Kidney epithelial cell (primary cell): Measurements from ENCODE around the gene RNU6-9. TPM values are rescaled to one million over a fixed set of nuclear protein-coding genes. Genes with fewer than 3 reads are reported as not detected.

ENCODE experiments used
- DNase-seq: peaks from one replicate; pipeline ENCODE4 v3.0.0-alpha.2; 2010; ENCODE audit warnings: low read depth
- H3K27me3 ChIP-seq: 2 replicates; pipeline ENCODE4 v1.6.0; 2011; ENCODE audit warnings: low read length; ENCODE audit not compliant: control insufficient read depth, insufficient read depth
- H3K36me3 ChIP-seq: 2 replicates; pipeline ENCODE4 v1.5.1; 2011; ENCODE audit warnings: low read length; ENCODE audit not compliant: control insufficient read depth, insufficient read depth
- H3K4me3 ChIP-seq: 2 replicates; pipeline ENCODE4 v1.5.1; 2011; ENCODE audit warnings: low read depth, mild to moderate bottlenecking, control low read depth, low read length
- total RNA-seq: library from RNA; depleted of rRNA; stranded (reverse); fragments of >200 nt; gene quantifications from 2 replicates; pipeline ENCODE4 v1.2.3, GENCODE V29; 2015
- TF ChIP-seq, protein P1 (sequence below): IDR thresholded peaks from 2 replicates; pipeline ENCODE4 v1.5.1; 2011; ENCODE audit warnings: mild to moderate bottlenecking, moderate library complexity, low read length, control low read depth, inconsistent platforms; ENCODE audit not compliant: insufficient read depth, poor library complexity, severe bottlenecking

RNU6-9 gene
- total RNA-seq, 1 donor from 2014 or later, result not detected

DNA sequence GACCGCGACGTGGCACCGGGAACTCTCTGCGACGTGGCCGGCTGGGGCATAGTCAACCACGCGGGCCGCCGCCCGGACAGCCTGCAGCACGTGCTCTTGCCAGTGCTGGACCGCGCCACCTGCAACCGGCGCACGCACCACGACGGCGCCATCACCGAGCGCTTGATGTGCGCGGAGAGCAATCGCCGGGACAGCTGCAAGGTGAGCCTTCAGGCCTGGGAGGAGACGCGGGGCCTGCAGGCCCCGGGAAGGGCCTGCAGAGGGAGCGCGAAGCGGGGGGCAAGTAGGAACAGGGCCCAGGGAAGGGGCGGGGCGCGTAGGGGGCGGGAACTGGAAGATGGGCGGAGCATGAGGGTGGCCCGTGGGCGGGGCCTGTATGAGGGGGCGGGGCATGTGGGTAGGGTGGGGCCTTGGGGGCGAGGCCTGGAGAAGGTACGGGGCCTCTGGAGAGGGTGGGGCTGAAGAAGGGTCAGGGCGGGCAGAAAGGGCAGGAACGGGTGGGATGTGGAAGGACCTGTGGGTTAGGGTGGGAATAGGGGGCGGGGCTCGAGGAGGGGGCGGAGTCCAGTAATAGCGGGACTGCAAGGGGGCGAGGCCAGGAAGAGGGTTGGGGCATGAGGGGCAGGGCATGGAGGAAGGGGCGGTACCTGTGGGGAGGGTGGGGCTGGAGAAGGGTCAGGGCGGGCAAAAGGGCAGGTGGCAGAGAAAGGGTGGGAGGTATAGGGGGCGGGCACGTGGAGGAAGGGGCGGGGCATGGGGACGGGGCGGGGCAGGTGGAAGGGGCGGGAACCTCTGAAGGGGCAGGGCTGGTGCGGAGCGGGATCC is 31.3 kb upstream of the RNU6-9 start:
- DNase-seq, result no peak
- Histone ChIP-seq H3K4me3 (no peak overlapping the region), H3K27me3 (peaks cover 22% of the 10 kb centered on the region), H3K36me3 (no peaks in the 10 kb centered on the region)
- TF ChIP-seq, protein P1, sequence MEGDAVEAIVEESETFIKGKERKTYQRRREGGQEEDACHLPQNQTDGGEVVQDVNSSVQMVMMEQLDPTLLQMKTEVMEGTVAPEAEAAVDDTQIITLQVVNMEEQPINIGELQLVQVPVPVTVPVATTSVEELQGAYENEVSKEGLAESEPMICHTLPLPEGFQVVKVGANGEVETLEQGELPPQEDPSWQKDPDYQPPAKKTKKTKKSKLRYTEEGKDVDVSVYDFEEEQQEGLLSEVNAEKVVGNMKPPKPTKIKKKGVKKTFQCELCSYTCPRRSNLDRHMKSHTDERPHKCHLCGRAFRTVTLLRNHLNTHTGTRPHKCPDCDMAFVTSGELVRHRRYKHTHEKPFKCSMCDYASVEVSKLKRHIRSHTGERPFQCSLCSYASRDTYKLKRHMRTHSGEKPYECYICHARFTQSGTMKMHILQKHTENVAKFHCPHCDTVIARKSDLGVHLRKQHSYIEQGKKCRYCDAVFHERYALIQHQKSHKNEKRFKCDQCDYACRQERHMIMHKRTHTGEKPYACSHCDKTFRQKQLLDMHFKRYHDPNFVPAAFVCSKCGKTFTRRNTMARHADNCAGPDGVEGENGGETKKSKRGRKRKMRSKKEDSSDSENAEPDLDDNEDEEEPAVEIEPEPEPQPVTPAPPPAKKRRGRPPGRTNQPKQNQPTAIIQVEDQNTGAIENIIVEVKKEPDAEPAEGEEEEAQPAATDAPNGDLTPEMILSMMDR, result peak; percentile 26

DNA sequence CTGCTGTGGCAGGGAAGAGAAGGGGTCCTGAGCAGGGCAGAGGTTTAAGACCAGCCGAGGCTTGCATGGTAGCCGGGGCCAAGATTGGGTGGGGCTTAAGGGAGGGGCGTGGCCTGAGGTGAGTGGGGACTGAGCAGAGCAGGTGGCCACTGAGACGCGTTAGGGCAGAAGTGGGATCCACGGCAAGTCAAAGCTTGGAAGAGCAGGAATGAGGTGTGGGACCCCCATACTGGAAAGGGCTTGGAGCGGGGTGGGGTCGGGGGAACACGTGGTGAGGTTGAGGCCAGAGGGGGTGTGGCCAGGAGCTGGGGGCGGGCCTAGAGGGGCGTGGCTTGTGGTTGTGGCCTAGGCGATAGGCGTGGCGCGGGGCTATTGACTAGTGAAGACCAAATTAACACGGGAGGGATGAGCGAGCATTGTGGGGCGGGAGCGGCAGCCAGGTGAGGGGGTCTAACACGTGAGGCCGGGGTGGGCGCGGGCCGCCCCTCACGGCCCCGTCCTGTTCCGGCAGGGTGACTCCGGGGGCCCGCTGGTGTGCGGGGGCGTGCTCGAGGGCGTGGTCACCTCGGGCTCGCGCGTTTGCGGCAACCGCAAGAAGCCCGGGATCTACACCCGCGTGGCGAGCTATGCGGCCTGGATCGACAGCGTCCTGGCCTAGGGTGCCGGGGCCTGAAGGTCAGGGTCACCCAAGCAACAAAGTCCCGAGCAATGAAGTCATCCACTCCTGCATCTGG is 30.5 kb upstream of the RNU6-9 start:
- TF ChIP-seq, protein P1, result no peak
- no peak overlapping the region for H3K4me3 ChIP-seq
- no peak for DNase-seq
- no peaks in the 10 kb centered on the region for H3K36me3 ChIP-seq
- peaks cover 22% of the 10 kb centered on the region for H3K27me3 ChIP-seq

DNA sequence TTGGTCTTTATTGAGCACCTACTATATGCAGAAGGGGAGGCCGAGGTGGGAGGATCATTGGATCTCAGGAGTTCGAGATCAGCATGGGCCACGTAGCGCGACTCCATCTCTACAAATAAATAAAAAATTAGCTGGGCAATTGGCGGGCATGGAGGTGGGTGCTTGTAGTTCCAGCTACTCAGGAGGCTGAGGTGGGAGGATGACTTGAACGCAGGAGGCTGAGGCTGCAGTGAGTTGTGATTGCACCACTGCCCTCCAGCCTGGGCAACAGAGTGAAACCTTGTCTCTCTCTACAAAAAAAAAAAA is 30.0 kb upstream of the RNU6-9 start:
- TF ChIP-seq, protein P1, result no peak
- DNase-seq, result no peak

DNA sequence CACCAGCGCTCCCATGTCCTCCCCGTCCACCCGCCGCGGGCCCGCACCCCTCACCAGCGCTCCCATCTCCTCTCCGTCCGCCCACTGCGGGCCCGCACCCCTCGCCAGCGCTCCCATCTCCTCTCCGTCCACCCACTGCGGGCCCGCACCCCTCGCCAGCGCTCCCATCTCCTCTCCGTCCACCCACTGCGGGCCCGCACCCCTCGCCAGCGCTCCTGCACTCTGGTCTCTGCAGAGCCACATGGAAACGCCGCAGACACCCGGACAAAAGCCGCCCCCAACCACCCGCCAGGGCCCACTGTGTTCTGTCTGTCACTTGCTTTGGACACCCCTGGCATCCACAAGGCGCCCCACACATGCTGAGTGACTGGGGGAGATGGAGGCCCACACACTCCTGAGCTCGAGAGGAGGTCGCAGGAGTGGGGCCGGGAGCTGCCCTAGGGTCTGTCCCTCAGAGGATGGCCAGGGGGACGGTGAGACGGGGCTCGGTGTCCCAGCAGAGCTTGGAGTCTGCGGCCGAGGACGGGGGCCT is 26.4 kb upstream of the RNU6-9 start:
- TF ChIP-seq, protein P1, result no peak
- Histone ChIP-seq H3K4me3 (no peak overlapping the region), H3K27me3 (peaks cover 3% of the 10 kb centered on the region), H3K36me3 (peaks cover 1% of the 10 kb centered on the region)
- no peak for DNase-seq

More for the DNA sequence above, 30.0 kb upstream of the RNU6-9 start:
- peaks cover 1% of the 10 kb centered on the region for H3K36me3 ChIP-seq
- peaks cover 22% of the 10 kb centered on the region for H3K27me3 ChIP-seq
- H3K4me3 ChIP-seq, result no peak overlapping the region

DNA sequence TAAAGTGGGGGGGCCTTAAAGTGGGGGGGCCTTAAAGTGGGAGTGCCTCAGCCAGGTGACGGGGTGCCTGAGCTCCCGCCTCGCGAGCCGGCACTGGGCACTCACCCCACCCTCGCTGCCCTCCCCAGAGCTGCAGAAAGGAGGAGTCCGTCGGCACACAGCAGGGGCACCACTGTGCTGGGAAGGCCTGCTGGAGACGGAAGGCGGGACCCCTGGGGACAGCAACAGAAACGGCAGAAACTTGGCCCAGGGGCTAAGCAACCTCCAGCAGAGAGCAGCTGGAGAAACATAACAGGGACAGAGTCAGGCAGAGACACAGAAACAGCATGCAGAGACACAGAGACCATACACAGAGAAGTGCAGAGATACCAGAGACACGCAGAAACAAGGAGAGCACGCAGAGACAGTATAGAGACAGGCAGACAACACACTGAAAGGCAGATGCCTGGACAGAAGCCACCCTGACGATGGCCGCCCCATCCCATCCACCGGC is 25.9 kb upstream of the RNU6-9 start:
- Histone ChIP-seq H3K27me3 (peaks cover 2% of the 10 kb centered on the region), H3K4me3 (no peak overlapping the region), H3K36me3 (peaks cover 1% of the 10 kb centered on the region)
- TF ChIP-seq, protein P1, result no peak
- DNase-seq, result no peak
